Spleen (tissue), 7 donors: ENCODE data around the gene TMEM40.

Experiments used
- CTCF ChIP-seq, 11 experiments: fragments of 200-600 bp in 7 of 11; fragments of 450-650 bp in 4 of 11; sonication (generic) in 4 of 11; IDR thresholded peaks in 8 of 11; conservative IDR thresholded peaks in 3 of 11; 1 replicate in 7 of 11; 2 replicates in 4 of 11; pipeline versions ENCODE4 v1.4.0 to v1.8.0; 2016 to 2021; ENCODE audit warnings: antibody characterized with exemption in 11 of 11, inconsistent platforms in 4 of 11, mild to moderate bottlenecking in 1 of 11
- POLR2AphosphoS5 ChIP-seq, 3 donors: sonication (generic); formaldehyde crosslinking; IDR thresholded peaks; one replicate each; pipeline ENCODE4 v1.5.1; 2017; ENCODE audit warnings: antibody characterized with exemption in 3 of 3
- donor health status: DM: no; HTN: no; CAD: no; lungs with moderate emphysema.
- donor health status: DM: no; HTN: no; CAD: no.
- donor health status: DM: no; HTN: no; CAD: no.

GRCh38 chr3:12714278-12714677 lies 44.8 kb downstream of the TMEM40 start:
- TF ChIP-seq CTCF (IDR thresholded peaks at IDR 0.05 in 8 of 11, conservative IDR thresholded peaks at IDR 0.05 in 3 of 11) (no peak), POLR2AphosphoS5 (IDR thresholded peaks at IDR 0.05) (no peak)
